RWPE1 (cell line): ENCODE measurements around the gene RAB35.

Source experiments
- CTCF ChIA-PET: fragments of 350-600 bp; sonication (Branson Sonifier 250); formaldehyde crosslinking; extraction: SDS; loops from one replicate; lab custom pipeline; 2021; lab: Yijun Ruan, JAX
- POLR2A ChIA-PET: fragments of 400-600 bp; formaldehyde crosslinking; extraction: SDS; loops from one replicate; lab custom pipeline; 2020; ENCODE audit warnings: antibody characterized with exemption; ENCODE audit not compliant: low non-redundant PET; lab: Yijun Ruan, JAX
- DNase-seq: peaks from one replicate; pipeline ENCODE4 v3.0.0; 2012; ENCODE audit warnings: low spot score
- H3K27ac ChIP-seq: fragments of 450-650 bp; 2 replicates; pipeline ENCODE4 v1.5.1; 2017
- TF ChIP-seq, protein P1 (sequence below): fragments of 450-650 bp; conservative IDR thresholded peaks from 2 replicates; pipeline ENCODE4 v1.5.1; 2017; ENCODE audit warnings: low read depth, mild to moderate bottlenecking

RAB35 gene

GRCh38 chr12:120077260-120077659 lies 39.3 kb downstream of the RAB35 start:
- ChIA-PET CTCF (interaction anchor here (0.5 kb wide), 1 partner anchor 70 kb away, joined by 6 read pairs; no protein-coding TSS in a partner anchor), POLR2A (no interaction called here)
- DNase-seq: no peak
- no peak overlapping the region for H3K27ac ChIP-seq
- TF ChIP-seq, protein P1, sequence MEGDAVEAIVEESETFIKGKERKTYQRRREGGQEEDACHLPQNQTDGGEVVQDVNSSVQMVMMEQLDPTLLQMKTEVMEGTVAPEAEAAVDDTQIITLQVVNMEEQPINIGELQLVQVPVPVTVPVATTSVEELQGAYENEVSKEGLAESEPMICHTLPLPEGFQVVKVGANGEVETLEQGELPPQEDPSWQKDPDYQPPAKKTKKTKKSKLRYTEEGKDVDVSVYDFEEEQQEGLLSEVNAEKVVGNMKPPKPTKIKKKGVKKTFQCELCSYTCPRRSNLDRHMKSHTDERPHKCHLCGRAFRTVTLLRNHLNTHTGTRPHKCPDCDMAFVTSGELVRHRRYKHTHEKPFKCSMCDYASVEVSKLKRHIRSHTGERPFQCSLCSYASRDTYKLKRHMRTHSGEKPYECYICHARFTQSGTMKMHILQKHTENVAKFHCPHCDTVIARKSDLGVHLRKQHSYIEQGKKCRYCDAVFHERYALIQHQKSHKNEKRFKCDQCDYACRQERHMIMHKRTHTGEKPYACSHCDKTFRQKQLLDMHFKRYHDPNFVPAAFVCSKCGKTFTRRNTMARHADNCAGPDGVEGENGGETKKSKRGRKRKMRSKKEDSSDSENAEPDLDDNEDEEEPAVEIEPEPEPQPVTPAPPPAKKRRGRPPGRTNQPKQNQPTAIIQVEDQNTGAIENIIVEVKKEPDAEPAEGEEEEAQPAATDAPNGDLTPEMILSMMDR: no peak

- POLR2A ChIA-PET: no interaction called here
- no peak for DNase-seq
- CTCF ChIA-PET: no interaction called here
- TF ChIP-seq, protein P1: no peak
- no peak overlapping the region for H3K27ac ChIP-seq
These were observed 39.9 kb downstream of the RAB35 start for GRCh38 chr12:120076651-120077050.

DNA sequence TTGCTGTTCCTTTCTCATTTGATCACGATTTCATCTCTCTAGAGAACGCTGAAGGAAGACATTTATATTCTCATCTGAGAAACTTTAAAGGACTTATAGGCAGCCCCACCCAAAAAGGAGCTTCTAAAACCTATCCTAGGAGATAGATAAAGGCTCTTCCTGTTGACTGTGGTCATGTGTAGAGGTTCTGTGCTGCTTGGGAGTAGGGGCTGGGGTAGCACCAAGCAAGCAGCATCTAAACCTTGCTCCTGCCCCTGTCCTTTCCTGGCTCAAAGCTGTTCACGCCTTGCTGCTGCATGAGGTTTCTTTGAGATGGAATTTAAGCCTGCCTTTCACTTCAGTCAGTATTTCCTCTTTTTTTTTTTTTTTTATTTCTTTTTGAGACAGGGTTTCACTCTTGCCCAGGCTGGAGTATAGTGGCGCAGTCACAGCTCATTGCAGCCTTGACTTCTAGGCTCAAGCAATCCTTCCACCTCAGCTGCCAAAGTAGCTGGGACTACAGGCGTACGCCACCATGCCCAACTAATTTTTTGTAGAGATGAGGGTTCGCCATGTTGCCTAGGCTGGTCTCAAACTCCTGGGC lies 41.4 kb downstream of the RAB35 start:
- ChIA-PET POLR2A (no interaction called here), CTCF (no interaction called here)
- DNase-seq: no peak
- H3K27ac ChIP-seq: no peak overlapping the region
- TF ChIP-seq, protein P1: no peak

DNA sequence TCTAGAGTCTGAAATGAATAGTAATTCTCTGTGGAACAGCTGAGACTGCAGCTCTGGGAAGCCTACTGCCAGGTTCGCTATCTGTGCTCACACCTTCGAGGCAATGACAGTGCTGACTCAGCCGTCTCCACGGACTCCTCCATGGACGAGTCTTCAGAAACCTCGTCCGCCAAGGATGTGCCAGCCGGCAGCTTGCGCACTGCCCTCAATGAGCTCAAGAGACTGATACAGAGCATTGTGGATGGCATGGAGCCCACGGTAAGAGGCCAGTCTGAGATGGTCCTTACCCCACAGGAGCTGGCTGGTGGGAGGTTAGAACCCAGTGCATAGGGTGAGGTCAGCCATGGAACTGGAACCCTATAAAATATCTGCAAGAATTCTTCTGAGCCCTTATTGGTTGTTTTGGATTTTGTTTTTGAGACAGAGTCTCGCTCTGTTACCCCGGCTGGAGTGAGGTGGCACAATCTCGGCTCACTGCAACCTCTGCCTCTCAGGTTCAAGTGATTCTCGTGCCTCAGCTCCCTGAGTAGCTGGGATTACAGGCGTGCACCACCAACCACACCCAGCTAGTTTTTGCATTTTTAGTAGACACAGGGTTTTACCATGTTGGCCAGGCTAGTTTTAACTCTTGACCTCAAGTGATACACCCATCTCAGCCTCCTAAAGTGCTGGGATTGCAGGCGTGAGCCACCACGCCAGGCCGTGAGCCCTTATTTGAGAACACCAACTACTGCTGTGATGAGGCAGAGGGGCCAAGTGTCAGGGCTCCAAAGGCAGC lies 43.9 kb downstream of the RAB35 start:
- DNase-seq: no peak
- H3K27ac ChIP-seq: peak overlapping the region; percentile 17; the same call in 1 of the 2 replicates
- CTCF ChIA-PET: no interaction called here
- POLR2A ChIA-PET: no interaction called here
- TF ChIP-seq, protein P1: no peak

DNA sequence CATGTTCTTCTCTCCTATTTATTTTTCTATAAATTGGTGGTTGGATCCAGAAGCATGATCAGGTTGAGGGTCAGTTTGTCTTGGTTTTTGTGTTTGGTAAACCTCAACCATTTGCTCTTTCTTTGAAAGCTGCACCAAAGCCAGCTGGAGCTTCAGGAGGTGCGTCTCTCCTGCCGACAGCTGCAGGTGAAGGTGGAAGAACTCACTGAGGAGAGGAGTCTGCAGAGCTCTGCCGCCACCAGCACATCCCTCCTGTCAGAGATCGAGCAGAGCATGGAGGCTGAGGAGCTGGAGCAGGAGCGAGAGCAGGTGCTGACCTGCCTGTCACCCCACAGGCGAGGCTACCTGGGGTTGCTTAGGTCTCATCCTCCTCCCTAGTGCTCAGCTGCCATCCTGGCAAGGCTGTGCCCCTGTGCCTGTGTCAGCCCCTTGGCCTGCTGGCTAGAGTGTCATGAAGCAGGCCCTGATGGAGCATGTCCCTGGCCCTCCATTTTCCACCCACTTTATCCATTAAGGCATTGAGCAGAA lies 45.0 kb downstream of the RAB35 start:
- ChIA-PET CTCF (no interaction called here), POLR2A (no interaction called here)
- H3K27ac ChIP-seq: no peak overlapping the region
- TF ChIP-seq, protein P1: no peak
- DNase-seq: no peak

- H3K27ac ChIP-seq: no peak overlapping the region
- ChIA-PET POLR2A (no interaction called here), CTCF (no interaction called here)
- TF ChIP-seq, protein P1: no peak
- DNase-seq: no peak
These were observed 47.3 kb downstream of the RAB35 start for GRCh38 chr12:120069278-120069677.
